AG09309 (cell line): ENCODE data around the gene DGKB.

Experiments used
- DNase-seq: peaks from one replicate; pipeline ENCODE4 v3.0.0-alpha.2; 2010; ENCODE audit warnings: low read depth
- H3K4me3 ChIP-seq: 2 replicates; pipeline ENCODE4 v1.5.1; 2011; ENCODE audit warnings: mild to moderate bottlenecking, low read depth, low read length, moderate library complexity; ENCODE audit not compliant: control insufficient read depth
- CTCF ChIP-seq: IDR thresholded peaks from 2 replicates; pipeline ENCODE4 v1.5.1; 2011; ENCODE audit warnings: mild to moderate bottlenecking, low read depth, low read length, inconsistent platforms; ENCODE audit not compliant: insufficient read depth, control insufficient read depth; ENCODE audit errors: missing control alignments

Gene DGKB

GRCh38 chr7:14836571-14837189 is 65.9 kb downstream of the DGKB start:
- no peak overlapping the region for H3K4me3 ChIP-seq
- no peak for TF ChIP-seq CTCF
- DNase-seq: no peak

- no peak for TF ChIP-seq CTCF
- no peak for DNase-seq
- H3K4me3 ChIP-seq: no peak overlapping the region
These were observed 66.5 kb downstream of the DGKB start for GRCh38 chr7:14836006-14836405.

DNA sequence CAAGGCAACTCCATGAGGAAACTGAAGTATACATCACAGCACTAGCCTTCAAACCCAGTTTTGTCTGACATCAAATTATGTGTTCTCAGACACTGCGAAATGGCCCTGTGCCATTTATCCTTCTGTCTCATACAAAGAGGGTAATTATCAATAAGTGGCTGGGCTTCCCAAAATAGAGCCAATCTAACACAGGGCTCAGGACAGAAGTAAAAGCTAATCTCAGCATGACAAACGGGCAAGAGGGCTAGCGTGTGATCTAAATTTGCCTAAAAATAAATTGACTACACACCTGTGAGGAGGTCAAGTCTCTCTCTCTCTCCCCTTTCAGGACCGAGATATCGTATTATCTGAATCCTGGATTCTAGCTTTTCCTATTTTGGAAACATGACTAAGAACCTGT is 67.2 kb downstream of the DGKB start:
- no peak for DNase-seq
- H3K4me3 ChIP-seq: no peak overlapping the region
- no peak for TF ChIP-seq CTCF

DNA sequence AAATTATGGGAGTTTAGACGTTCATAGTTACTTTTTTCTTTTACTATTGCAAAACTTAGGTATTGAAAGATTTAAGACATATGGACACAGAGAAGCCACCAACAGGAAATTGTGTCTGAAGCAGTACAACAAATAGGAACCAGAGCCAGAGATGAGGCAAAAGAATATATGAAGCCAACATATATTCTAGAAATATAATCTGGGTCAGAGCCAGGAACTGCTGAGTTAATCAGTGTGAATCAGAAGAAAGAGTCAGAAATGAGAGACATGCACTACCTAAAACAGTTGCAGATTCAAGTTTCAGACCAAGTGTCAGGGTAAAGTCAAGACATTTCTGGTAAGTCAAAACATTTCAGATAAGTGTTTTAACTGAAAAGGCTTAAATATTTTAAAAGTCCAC is 67.7 kb downstream of the DGKB start:
- DNase-seq: no peak
- no peak for TF ChIP-seq CTCF
- no peak overlapping the region for H3K4me3 ChIP-seq

GRCh38 chr7:14834456-14834855 is 68.1 kb downstream of the DGKB start:
- H3K4me3 ChIP-seq: no peak overlapping the region
- TF ChIP-seq CTCF: no peak
- DNase-seq: no peak

- no peak for TF ChIP-seq CTCF
These were observed 68.8 kb downstream of the DGKB start for GRCh38 chr7:14833707-14834106.

GRCh38 chr7:14828053-14828452 is 74.5 kb downstream of the DGKB start:
- H3K4me3 ChIP-seq: no peak overlapping the region
- no peak for TF ChIP-seq CTCF
- DNase-seq: no peak

More at GRCh38 chr7:14833707-14834106, 68.8 kb downstream of the DGKB start:
- H3K4me3 ChIP-seq: no peak overlapping the region
- no peak for DNase-seq
